BLaER1 (cell line): ENCODE measurements around the gene HSH2D.

Experiments used
- H3K27ac ChIP-seq: shearing (Covaris generic); formaldehyde crosslinking; 2 replicates; pipeline ENCODE4 v1.8.1; 2022
- H3K27me3 ChIP-seq: shearing (Covaris generic); formaldehyde crosslinking; 2 replicates; pipeline ENCODE4 v1.8.1; 2022
- H3K36me3 ChIP-seq: shearing (Covaris generic); formaldehyde crosslinking; 2 replicates; pipeline ENCODE4 v1.8.1; 2022
- H3K4me1 ChIP-seq: shearing (Covaris generic); formaldehyde crosslinking; 2 replicates; pipeline ENCODE4 v1.8.1; 2022
- H3K4me2 ChIP-seq: shearing (Covaris generic); formaldehyde crosslinking; 2 replicates; pipeline ENCODE4 v1.8.1; 2022
- H3K4me3 ChIP-seq: shearing (Covaris generic); formaldehyde crosslinking; 2 replicates; pipeline ENCODE4 v1.8.1; 2022
- H3K9ac ChIP-seq: shearing (Covaris generic); formaldehyde crosslinking; 2 replicates; pipeline ENCODE4 v1.8.1; 2022
- H3K9me3 ChIP-seq: shearing (Covaris generic); formaldehyde crosslinking; 2 replicates; pipeline ENCODE4 v1.8.1; 2022
- H4K20me1 ChIP-seq: shearing (Covaris generic); formaldehyde crosslinking; 2 replicates; pipeline ENCODE4 v1.8.1; 2022
- Cebpa-rat ChIP-seq: shearing (Covaris generic); IDR thresholded peaks from 2 replicates; pipeline ENCODE4 v1.8.1; 2022

The HSH2D gene

DNA sequence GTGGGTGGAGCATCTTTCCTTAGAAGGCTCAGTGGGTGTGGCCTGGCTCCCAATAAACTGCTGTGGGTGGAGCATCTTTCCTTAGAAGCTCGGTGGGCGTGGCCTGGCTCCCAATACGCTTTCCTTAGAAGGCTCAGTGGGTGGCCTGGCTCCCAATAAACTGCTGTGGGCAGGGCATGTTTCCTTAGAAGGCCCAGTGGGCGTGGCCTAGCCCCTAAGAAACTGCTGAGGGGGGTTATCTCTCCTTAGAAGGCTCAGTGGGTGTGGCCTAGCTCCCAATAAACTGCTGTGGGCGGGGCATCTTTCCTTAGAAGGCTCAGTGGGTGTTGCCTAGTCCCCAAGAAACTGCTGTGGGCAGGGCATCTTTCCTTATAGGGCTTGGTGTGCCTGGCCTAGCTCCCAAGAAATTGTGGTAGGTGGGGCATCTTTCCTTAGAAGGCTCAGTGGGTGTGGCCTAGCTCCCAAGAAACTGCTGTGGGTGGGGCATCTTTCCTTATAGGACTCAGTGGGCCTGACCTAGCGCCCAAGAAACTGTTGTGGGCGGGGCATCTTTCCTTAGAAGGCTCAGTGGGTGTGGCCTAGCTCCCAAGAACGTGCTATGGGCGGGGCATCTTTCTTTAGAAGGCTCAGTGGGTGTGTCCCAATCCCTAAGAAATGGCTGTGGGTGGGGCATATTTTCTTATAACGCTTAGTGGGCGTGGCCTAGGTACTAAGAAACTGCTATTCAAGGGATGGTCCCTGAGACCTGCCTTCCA, 10.3 kb downstream of the HSH2D start:
- Histone ChIP-seq H3K36me3 (peaks cover 61% of the 10 kb centered on the region), H3K4me3 (no peak overlapping the region), H3K9me3 (no peaks in the 10 kb centered on the region), H3K4me1 (peaks cover 61% of the 10 kb centered on the region), H4K20me1 (no peaks in the 10 kb centered on the region), H3K4me2 (no peak overlapping the region), H3K9ac (no peak overlapping the region), H3K27me3 (no peaks in the 10 kb centered on the region), H3K27ac (no peak overlapping the region)
- TF ChIP-seq Cebpa-rat: no peak

DNA sequence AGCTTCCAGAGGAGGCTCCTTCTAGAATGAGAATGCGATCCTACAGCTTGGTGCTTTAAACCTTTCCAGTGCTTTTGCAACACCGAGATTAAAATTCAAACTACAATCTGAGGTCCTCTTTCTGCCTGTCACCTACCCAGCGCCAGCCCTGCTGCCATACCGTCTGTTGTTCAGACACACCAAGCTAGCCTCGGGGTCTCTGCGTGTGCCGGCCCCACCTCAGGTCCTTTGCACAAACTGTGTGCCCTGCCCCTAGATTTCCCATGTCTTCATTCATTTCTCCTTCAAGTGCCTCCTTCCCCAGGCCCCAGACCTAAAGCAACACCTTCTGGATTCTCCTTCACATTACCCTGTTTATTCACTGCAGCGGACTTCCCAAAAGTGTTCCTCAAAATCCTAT, 11.1 kb downstream of the HSH2D start:
- Histone ChIP-seq H3K4me3 (no peak overlapping the region), H3K9me3 (no peaks in the 10 kb centered on the region), H3K4me1 (peaks cover 53% of the 10 kb centered on the region), H3K27me3 (no peaks in the 10 kb centered on the region), H3K4me2 (no peak overlapping the region), H3K36me3 (peaks cover 55% of the 10 kb centered on the region), H3K9ac (no peak overlapping the region), H3K27ac (no peak overlapping the region), H4K20me1 (no peaks in the 10 kb centered on the region)
- TF ChIP-seq Cebpa-rat: no peak

DNA sequence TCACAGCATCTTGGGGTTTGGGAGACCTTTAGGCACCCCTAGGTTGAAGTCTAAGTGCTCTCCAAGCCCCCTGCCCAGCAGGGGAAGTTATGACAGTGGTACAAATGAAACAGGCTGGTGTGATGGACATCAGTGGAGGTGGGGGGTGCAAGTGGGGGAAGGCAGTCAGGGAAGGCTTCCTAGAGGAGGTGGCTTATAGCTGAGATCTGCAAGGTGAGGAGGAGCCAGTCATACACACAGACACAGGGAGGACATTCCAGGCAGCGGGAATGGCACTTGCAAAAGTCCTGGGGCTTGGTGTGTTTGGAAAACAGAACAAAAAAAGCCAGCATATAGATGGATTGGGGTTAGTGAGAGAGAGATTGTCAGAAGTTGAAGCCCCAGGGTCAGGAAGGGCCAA, 11.6 kb downstream of the HSH2D start:
- Histone ChIP-seq H3K4me1 (peaks cover 47% of the 10 kb centered on the region), H3K36me3 (peaks cover 55% of the 10 kb centered on the region), H3K4me3 (no peak overlapping the region), H3K27ac (no peak overlapping the region), H3K4me2 (no peak overlapping the region), H3K9me3 (no peaks in the 10 kb centered on the region), H3K9ac (no peak overlapping the region), H3K27me3 (no peaks in the 10 kb centered on the region), H4K20me1 (no peaks in the 10 kb centered on the region)
- no peak for TF ChIP-seq Cebpa-rat

DNA sequence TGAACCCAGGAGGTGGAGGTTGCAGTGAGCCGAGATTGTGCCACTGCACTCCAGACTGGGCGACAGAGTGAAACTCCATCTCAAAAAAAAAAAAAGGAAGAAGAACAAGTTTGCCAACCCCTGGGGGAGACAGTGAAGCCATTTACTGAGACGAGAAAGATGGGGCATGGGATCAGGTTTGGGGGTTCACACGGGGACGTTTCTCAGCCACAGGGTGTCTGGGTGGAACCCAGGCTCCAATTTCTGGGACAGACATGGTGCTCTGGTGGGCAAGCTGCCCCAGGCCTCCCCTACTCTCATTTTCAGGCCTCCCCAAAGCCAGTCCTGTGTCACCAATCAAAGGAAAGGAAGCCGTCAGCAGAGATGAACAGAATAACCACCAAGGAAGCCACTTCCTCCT, 13.4 kb downstream of the HSH2D start:
- H3K4me1 ChIP-seq: peaks cover 33% of the 10 kb centered on the region

DNA sequence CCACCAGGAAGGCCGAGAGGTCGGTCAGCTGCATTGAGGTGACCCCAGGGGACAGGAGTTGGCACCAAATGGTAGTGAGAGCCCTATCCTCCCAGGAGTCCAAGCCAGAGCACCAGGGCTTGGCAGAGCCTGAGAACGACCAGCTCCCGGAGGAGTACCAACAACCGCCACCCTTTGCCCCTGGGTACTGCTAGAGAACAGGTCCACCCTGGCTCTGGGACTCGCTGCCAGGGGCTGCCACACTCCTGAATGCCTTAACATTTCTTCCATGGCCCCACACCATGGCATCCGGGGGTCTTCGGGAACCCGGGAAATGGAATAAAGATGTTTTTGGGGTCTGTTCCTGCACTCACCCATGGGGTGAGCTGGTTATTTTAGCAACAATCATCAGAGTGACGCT, 14.1 kb downstream of the HSH2D start:
- Histone ChIP-seq H3K4me3 (no peak overlapping the region), H4K20me1 (no peaks in the 10 kb centered on the region), H3K4me1 (peaks cover 33% of the 10 kb centered on the region), H3K4me2 (peak overlapping the region; percentile 66), H3K9ac (0 out of 2 replicates have a peak overlapping the region, but pooled peaks have one; percentile 15), H3K27me3 (no peaks in the 10 kb centered on the region), H3K36me3 (peaks cover 51% of the 10 kb centered on the region), H3K9me3 (no peaks in the 10 kb centered on the region), H3K27ac (peak overlapping the region; percentile 61)
- no peak for TF ChIP-seq Cebpa-rat

More for the DNA sequence above, 13.4 kb downstream of the HSH2D start:
- peak overlapping the region; percentile 66 for H3K4me2 ChIP-seq
- H3K9me3 ChIP-seq: no peaks in the 10 kb centered on the region
- H3K27ac ChIP-seq: peak overlapping the region; percentile 61
- H3K36me3 ChIP-seq: peaks cover 55% of the 10 kb centered on the region
- no peaks in the 10 kb centered on the region for H3K27me3 ChIP-seq
- no peak overlapping the region for H3K4me3 ChIP-seq
- no peaks in the 10 kb centered on the region for H4K20me1 ChIP-seq
- TF ChIP-seq Cebpa-rat: no peak
- peak overlapping the region; percentile 15; the same call in 1 of the 2 replicates for H3K9ac ChIP-seq

DNA sequence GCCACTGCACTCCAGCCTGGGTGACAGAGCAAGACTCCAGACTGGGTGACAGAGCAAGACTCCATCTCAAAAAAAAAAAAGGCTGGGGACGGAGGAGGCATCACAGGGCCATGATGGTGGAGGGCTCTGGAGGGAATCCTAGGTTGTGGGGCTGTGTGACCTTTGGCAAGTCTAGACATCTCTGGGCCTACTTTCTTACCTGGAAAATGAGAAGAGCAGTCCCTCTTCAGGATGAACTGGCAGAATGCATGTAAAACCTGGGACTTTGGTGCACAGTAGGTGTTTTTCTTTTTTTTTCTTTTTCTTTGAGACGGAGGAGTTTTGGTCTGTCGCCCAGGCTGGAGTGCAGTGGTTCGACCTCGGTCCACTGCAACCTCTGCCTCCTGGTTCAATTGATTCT, 16.2 kb downstream of the HSH2D start:
- Histone ChIP-seq H3K27ac (no peak overlapping the region), H3K9ac (no peak overlapping the region), H4K20me1 (no peaks in the 10 kb centered on the region), H3K4me2 (no peak overlapping the region), H3K4me3 (no peak overlapping the region), H3K27me3 (no peaks in the 10 kb centered on the region), H3K9me3 (no peaks in the 10 kb centered on the region), H3K4me1 (peaks cover 33% of the 10 kb centered on the region), H3K36me3 (peaks cover 31% of the 10 kb centered on the region)
- no peak for TF ChIP-seq Cebpa-rat

DNA sequence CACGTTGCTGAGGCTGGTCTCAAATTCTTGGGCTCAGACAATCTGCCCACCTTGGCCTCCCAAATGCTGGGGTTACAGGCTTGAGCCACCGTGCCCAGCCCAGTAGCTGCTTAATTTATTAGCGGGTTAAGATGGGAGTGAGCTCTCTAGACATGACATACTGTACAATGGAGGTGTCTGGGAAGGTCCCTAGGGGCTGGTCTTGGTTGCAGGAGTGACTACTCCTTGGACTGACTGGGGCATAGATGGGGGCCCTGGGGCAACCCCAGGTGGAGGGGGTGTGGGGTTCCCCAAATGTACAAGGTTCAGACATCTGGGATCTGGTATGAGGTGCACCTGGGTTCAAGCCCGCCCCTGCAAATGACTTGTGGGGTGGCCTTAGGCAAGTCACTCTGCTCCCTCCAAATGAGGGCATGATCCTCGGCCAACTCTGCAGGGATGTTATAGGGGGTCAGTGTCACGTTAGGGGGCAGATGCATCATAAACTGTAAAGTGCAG, 17.0 kb downstream of the HSH2D start:
- no peak overlapping the region for H3K4me3 ChIP-seq
- no peaks in the 10 kb centered on the region for H3K9me3 ChIP-seq
- no peak overlapping the region for H3K9ac ChIP-seq
- no peak overlapping the region for H3K4me2 ChIP-seq
- H3K4me1 ChIP-seq: peaks cover 27% of the 10 kb centered on the region
- H3K27me3 ChIP-seq: no peaks in the 10 kb centered on the region
- H3K36me3 ChIP-seq: peaks cover 22% of the 10 kb centered on the region
- TF ChIP-seq Cebpa-rat: no peak
- H3K27ac ChIP-seq: no peak overlapping the region
- no peaks in the 10 kb centered on the region for H4K20me1 ChIP-seq

DNA sequence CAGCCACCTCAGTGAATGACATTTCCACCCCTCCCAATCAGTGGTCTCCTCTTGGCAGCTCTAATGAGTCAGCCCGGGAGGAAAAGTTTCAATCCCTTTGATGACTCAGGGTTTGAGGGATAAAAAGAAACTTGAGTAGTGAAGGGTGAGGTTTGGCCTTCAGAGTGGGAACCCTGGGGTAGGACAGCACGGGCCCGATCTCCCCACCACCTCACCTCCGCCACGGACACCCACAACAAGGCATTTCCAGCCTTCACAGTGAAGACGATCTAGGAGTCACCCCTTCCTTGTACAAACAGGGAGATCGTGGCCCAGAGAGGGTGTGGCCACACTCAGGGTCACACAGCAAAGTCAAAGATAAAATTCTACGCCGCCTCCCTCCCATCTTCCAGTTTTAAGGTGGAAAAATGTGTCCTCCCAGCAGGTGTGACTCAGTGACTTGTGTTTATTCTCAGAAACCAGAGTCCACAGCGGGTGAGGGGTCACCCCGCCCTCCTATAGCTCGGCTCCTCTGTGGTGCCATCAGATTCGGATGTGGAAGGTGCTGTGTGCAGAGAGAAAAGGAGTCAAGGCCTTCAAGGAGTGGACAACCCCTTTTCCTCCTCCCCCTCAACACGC, 17.6 kb downstream of the HSH2D start:
- peaks cover 17% of the 10 kb centered on the region for H3K36me3 ChIP-seq
- H3K9me3 ChIP-seq: no peaks in the 10 kb centered on the region
- no peak for TF ChIP-seq Cebpa-rat
- H3K4me2 ChIP-seq: no peak overlapping the region
- no peak overlapping the region for H3K4me3 ChIP-seq
- no peak overlapping the region for H3K9ac ChIP-seq
- H4K20me1 ChIP-seq: no peaks in the 10 kb centered on the region
- H3K4me1 ChIP-seq: peaks cover 21% of the 10 kb centered on the region
- no peak overlapping the region for H3K27ac ChIP-seq
- H3K27me3 ChIP-seq: no peaks in the 10 kb centered on the region

DNA sequence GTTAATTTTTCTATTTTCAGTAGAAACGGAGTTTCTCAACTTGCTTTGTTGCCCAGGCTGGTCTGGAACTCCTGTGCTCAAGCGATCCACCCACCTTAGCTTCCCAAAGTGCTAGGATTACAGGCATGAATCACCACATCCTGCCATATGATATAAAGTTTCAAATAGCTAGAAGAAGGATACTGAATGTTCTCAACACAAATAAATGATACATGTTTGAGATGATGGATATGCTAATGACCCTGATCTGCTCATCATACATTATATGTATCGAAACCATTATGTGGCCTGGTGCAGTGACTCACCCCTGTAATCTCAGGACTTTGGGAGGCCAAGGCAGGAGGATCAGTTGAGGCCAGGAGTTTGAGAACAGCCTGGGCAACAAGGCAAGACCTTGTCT, 18.4 kb downstream of the HSH2D start:
- Histone ChIP-seq H3K9me3 (no peaks in the 10 kb centered on the region), H3K4me1 (peaks cover 13% of the 10 kb centered on the region), H3K36me3 (peaks cover 14% of the 10 kb centered on the region), H3K4me2 (no peak overlapping the region), H3K27me3 (no peaks in the 10 kb centered on the region), H4K20me1 (no peaks in the 10 kb centered on the region), H3K27ac (no peak overlapping the region), H3K4me3 (no peak overlapping the region), H3K9ac (no peak overlapping the region)
- no peak for TF ChIP-seq Cebpa-rat

DNA sequence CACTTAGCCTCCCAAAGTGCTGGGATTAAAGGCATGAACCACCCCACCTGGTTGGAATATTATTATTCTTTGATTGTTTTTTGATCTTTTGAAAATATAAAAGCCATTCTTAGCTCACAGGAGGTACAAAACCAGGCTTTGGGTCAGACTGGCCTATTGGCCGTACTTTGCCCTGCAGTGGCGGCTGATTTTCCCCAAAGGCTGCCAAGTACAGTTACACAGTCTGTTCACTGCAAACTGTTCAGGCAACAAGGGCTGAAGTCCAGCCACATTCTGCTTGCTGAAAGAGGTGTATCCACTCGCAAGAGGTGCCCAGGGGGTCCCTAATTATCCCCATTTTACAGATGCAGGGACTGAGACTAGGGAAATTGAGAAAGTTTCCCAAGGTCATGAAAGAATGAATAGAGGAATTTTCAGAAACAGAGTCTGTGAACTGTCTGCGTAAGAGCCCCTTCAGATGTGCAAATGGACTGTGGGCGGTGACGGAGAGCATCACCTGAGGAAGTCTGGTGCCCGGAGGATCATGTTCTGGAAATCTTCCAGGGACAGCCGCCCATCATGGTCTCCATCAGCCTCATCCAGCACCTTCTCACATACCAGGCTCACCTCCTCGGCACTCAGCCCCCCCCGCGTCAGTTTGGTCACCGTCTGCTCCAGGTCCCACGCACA, 20.9 kb downstream of the HSH2D start:
- no peak overlapping the region for H3K4me3 ChIP-seq
- no peaks in the 10 kb centered on the region for H3K9me3 ChIP-seq
- H3K27ac ChIP-seq: no peak overlapping the region
- no peak for TF ChIP-seq Cebpa-rat
- no peak overlapping the region for H3K9ac ChIP-seq
- no peaks in the 10 kb centered on the region for H3K36me3 ChIP-seq
- H3K4me2 ChIP-seq: no peak overlapping the region
- H3K27me3 ChIP-seq: no peaks in the 10 kb centered on the region
- peaks cover 19% of the 10 kb centered on the region for H3K4me1 ChIP-seq
- H4K20me1 ChIP-seq: no peaks in the 10 kb centered on the region
